Activated naive CD4-positive, alpha-beta T cell treated with anti-CD3 and anti-CD28 coated beads, Interleukin-2, amount 50 U/mL, for 72 hours (primary cell): ENCODE measurements around the gene KCNH1. TPM values are rescaled to one million over a fixed set of nuclear protein-coding genes. Genes with fewer than 3 reads are reported as not detected.

Source experiments
- ATAC-seq, 2 donors: fragments of 150-1000 bp; cut with Tn5 transposase; 2 replicates each; pipeline ENCODE4 v1.10.0; 2021; ENCODE audit warnings: mild to moderate bottlenecking in 2 of 2, moderate library complexity in 2 of 2
- DNase-seq, 2 donors: peaks; one replicate each; pipeline ENCODE4 v3.0.0; 2021 to 2022; ENCODE audit warnings: low spot score in 2 of 2
- H3K27ac Mint-ChIP-seq, 2 donors: one replicate each; pipeline ENCODE4 v1.8.0; 2022; ENCODE audit warnings: mild to moderate bottlenecking in 2 of 2, mixed read lengths in 2 of 2
- H3K36me3 Mint-ChIP-seq, 2 donors: one replicate each; pipeline ENCODE4 v1.8.0; 2022; ENCODE audit warnings: mixed read lengths in 2 of 2
- H3K9me3 Mint-ChIP-seq, 2 donors: one replicate each; pipeline ENCODE4 v1.8.0; 2022; ENCODE audit warnings: mixed read lengths in 2 of 2
- total RNA-seq, 2 donors: library from RNA; stranded (reverse); gene quantifications; one replicate each; pipeline ENCODE4 v1.2.3, GENCODE V29; 2022

The KCNH1 gene
- not detected for total RNA-seq

GRCh38 chr1:211133836-211134669, at the start of gene KCNH1:
Gene KCNH1, minus strand, starts transcription at chr1:211134148. Its CDS starts 203 bp downstream, at chr1:211133945.
- ATAC-seq (peak; percentile 91 to 96), DNase-seq (peak; percentile 78 to 84)
- H3K36me3 Mint-ChIP-seq: no peaks in the 10 kb centered on the region
- H3K27ac Mint-ChIP-seq: no peak within 1 kb of the TSS
- H3K9me3 Mint-ChIP-seq: no peaks in the 10 kb centered on the region

- Mint-ChIP-seq H3K36me3 (no peaks in the 10 kb centered on the region), H3K9me3 (no peaks in the 10 kb centered on the region), H3K27ac (no peak overlapping the region)
- ATAC-seq: no peak
- no peak for DNase-seq
These were observed 48.8 kb upstream of the KCNH1 start for GRCh38 chr1:211182746-211183145.

- ATAC-seq (peak in 1 of 2 donors; percentile 47), DNase-seq (no peak)
- Mint-ChIP-seq H3K9me3 (peaks cover 4 to 16% of the 10 kb centered on the region in 2 donors), H3K27ac (no peak overlapping the region), H3K36me3 (peaks cover 4% of the 10 kb centered on the region in 2 donors)
These were observed 40.4 kb upstream of the KCNH1 start for GRCh38 chr1:211174375-211174774.

- peaks cover 15 to 27% of the 10 kb centered on the region in 2 donors for H3K9me3 Mint-ChIP-seq
- no peak overlapping the region for H3K27ac Mint-ChIP-seq
- no peak for ATAC-seq
- H3K36me3 Mint-ChIP-seq: peaks cover 19 to 21% of the 10 kb centered on the region in 2 donors
- DNase-seq: no peak
These were observed 38.7 kb upstream of the KCNH1 start for GRCh38 chr1:211172657-211173056.

- peaks cover 15 to 33% of the 10 kb centered on the region in 2 donors for H3K9me3 Mint-ChIP-seq
- no peak overlapping the region for H3K27ac Mint-ChIP-seq
- H3K36me3 Mint-ChIP-seq: peaks cover 19 to 27% of the 10 kb centered on the region in 2 donors
- ATAC-seq (no peak), DNase-seq (no peak)
These were observed 35.4 kb upstream of the KCNH1 start for GRCh38 chr1:211169353-211169752.

GRCh38 chr1:211158866-211159265, 24.9 kb upstream of the KCNH1 start:
- no peak overlapping the region for H3K27ac Mint-ChIP-seq
- no peak for ATAC-seq
- H3K36me3 Mint-ChIP-seq: peaks cover 16 to 20% of the 10 kb centered on the region in 2 donors
- no peak for DNase-seq
- peaks cover 15 to 16% of the 10 kb centered on the region in 2 donors for H3K9me3 Mint-ChIP-seq

- no peak overlapping the region for H3K27ac Mint-ChIP-seq
- H3K9me3 Mint-ChIP-seq: peaks cover 15 to 16% of the 10 kb centered on the region in 2 donors
- ATAC-seq: no peak
- peaks cover 13 to 16% of the 10 kb centered on the region in 2 donors for H3K36me3 Mint-ChIP-seq
- DNase-seq: no peak
These were observed 21.1 kb upstream of the KCNH1 start for GRCh38 chr1:211155040-211155439.

- Mint-ChIP-seq H3K36me3 (peaks cover 12 to 16% of the 10 kb centered on the region in 2 donors), H3K27ac (no peak overlapping the region), H3K9me3 (peaks cover 13 to 15% of the 10 kb centered on the region in 2 donors)
- no peak for ATAC-seq
- no peak for DNase-seq
These were observed 20.0 kb upstream of the KCNH1 start for GRCh38 chr1:211153932-211154331.

GRCh38 chr1:211148366-211148765, 14.4 kb upstream of the KCNH1 start:
- Mint-ChIP-seq H3K36me3 (no peaks in the 10 kb centered on the region), H3K27ac (no peak overlapping the region), H3K9me3 (no peaks in the 10 kb centered on the region)
- ATAC-seq (no peak), DNase-seq (no peak)

GRCh38 chr1:211145944-211146343, 12.0 kb upstream of the KCNH1 start:
- Mint-ChIP-seq H3K9me3 (no peaks in the 10 kb centered on the region), H3K36me3 (no peaks in the 10 kb centered on the region), H3K27ac (no peak overlapping the region)
- ATAC-seq: no peak
- no peak for DNase-seq

GRCh38 chr1:211135342-211135950, 1.5 kb upstream of the KCNH1 start:
- no peaks in the 10 kb centered on the region for H3K36me3 Mint-ChIP-seq
- H3K9me3 Mint-ChIP-seq: no peaks in the 10 kb centered on the region
- peak in 1 of 2 donors; percentile 35 for ATAC-seq
- no peak overlapping the region for H3K27ac Mint-ChIP-seq
- no peak for DNase-seq

GRCh38 chr1:211133393-211133835, 534 bp downstream of the KCNH1 start:
- ATAC-seq (peak; percentile 8 to 19), DNase-seq (peak in 1 of 2 donors; percentile 7)
- Mint-ChIP-seq H3K27ac (no peak overlapping the region), H3K36me3 (no peaks in the 10 kb centered on the region), H3K9me3 (no peaks in the 10 kb centered on the region)

GRCh38 chr1:211132721-211133392, 1.1 kb downstream of the KCNH1 start:
- Mint-ChIP-seq H3K9me3 (no peaks in the 10 kb centered on the region), H3K27ac (no peak overlapping the region), H3K36me3 (no peaks in the 10 kb centered on the region)
- no peak for DNase-seq
- no peak for ATAC-seq

- no peak for DNase-seq
- ATAC-seq: no peak
- no peaks in the 10 kb centered on the region for H3K36me3 Mint-ChIP-seq
These were observed 4.2 kb downstream of the KCNH1 start for GRCh38 chr1:211129776-211130175.

GRCh38 chr1:211127166-211127565, 6.8 kb downstream of the KCNH1 start:
- H3K36me3 Mint-ChIP-seq: no peaks in the 10 kb centered on the region
- no peak overlapping the region for H3K27ac Mint-ChIP-seq
- no peaks in the 10 kb centered on the region for H3K9me3 Mint-ChIP-seq
- ATAC-seq (no peak), DNase-seq (no peak)

More at GRCh38 chr1:211129776-211130175, 4.2 kb downstream of the KCNH1 start:
- no peak overlapping the region for H3K27ac Mint-ChIP-seq
- H3K9me3 Mint-ChIP-seq: no peaks in the 10 kb centered on the region

GRCh38 chr1:211126622-211127021, 7.3 kb downstream of the KCNH1 start:
- Mint-ChIP-seq H3K36me3 (no peaks in the 10 kb centered on the region), H3K27ac (no peak overlapping the region), H3K9me3 (no peaks in the 10 kb centered on the region)
- DNase-seq (no peak), ATAC-seq (no peak)
